ENCODE results near the gene TCN2.

DNA sequence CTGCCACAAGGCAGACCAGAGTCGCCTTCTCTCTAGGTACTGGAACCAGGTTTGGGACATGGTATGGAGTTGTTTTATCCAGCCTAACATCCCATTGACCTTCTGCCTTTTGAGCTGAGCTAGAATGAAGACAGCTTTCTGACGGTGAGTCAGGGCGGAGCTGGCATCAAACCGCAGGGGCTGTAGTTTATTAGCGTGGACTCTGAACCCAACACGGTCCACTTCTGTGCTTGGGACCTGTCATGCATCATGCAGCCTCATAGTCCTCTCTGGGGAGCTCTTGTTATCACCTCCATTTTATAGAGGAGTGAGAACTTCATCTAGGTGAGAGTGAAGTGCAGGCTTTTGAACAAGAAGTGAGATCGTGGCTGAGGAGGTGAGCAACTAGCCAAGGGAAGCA, 40.8 kb upstream of the TCN2 start:
- TF ChIP-seq, protein P1, sequence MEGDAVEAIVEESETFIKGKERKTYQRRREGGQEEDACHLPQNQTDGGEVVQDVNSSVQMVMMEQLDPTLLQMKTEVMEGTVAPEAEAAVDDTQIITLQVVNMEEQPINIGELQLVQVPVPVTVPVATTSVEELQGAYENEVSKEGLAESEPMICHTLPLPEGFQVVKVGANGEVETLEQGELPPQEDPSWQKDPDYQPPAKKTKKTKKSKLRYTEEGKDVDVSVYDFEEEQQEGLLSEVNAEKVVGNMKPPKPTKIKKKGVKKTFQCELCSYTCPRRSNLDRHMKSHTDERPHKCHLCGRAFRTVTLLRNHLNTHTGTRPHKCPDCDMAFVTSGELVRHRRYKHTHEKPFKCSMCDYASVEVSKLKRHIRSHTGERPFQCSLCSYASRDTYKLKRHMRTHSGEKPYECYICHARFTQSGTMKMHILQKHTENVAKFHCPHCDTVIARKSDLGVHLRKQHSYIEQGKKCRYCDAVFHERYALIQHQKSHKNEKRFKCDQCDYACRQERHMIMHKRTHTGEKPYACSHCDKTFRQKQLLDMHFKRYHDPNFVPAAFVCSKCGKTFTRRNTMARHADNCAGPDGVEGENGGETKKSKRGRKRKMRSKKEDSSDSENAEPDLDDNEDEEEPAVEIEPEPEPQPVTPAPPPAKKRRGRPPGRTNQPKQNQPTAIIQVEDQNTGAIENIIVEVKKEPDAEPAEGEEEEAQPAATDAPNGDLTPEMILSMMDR (IDR thresholded peaks at IDR 0.05) = no peak
- TF ChIP-seq SIN3A (IDR thresholded peaks at IDR 0.05; ENCODE audit: borderline replicate concordance, insufficient read depth, low read depth, low read length) (no peak), POLR2AphosphoS5 (IDR thresholded peaks at IDR 0.05; ENCODE audit: low read depth, low read length) (no peak), TCF7L2 (IDR thresholded peaks at IDR 0.05; ENCODE audit: low read depth, low read length) (no peak)
